Brain pericyte (primary cell): ENCODE measurements around the gene TMEM39A.

Experiments used
- DNase-seq: peaks from one replicate; pipeline ENCODE4 v3.0.0-alpha.2; 2012; ENCODE audit warnings: low read depth, low spot score

The TMEM39A gene

GRCh38 chr3:119463171-119464169 lies at the start of gene TMEM39A:
TSS of gene TMEM39A (minus strand) at chr3:119463615. CDS start at chr3:119462074, 1,541 bp downstream.
- peak; percentile 93 for DNase-seq

GRCh38 chr3:119510690-119511089 lies 47.3 kb upstream of the TMEM39A start:
- no peak for DNase-seq

- DNase-seq, result no peak
These were observed 44.9 kb upstream of the TMEM39A start for GRCh38 chr3:119508172-119508845.

- no peak for DNase-seq
These were observed 44.0 kb upstream of the TMEM39A start for GRCh38 chr3:119507404-119507803.

- DNase-seq, result no peak
These were observed 43.2 kb upstream of the TMEM39A start for GRCh38 chr3:119506631-119507030.

GRCh38 chr3:119500901-119501300 lies 37.5 kb upstream of the TMEM39A start:
- no peak for DNase-seq

GRCh38 chr3:119500265-119500664 lies 36.9 kb upstream of the TMEM39A start:
- no peak for DNase-seq

- DNase-seq, result peak; percentile 84
These were observed 35.0 kb upstream of the TMEM39A start, which contains the start of gene TIMMDC1 for GRCh38 chr3:119498186-119499011. TSS of gene TIMMDC1 (plus strand) at chr3:119498547. CDS start at chr3:119498734, 187 bp downstream.

- no peak for DNase-seq
These were observed 34.4 kb upstream of the TMEM39A start for GRCh38 chr3:119497820-119498185.

GRCh38 chr3:119494597-119494996 lies 31.2 kb upstream of the TMEM39A start:
- DNase-seq, result no peak

GRCh38 chr3:119492810-119493209 lies 29.4 kb upstream of the TMEM39A start:
- DNase-seq, result no peak

- DNase-seq, result no peak
These were observed 28.7 kb upstream of the TMEM39A start for GRCh38 chr3:119492128-119492527.

GRCh38 chr3:119490153-119490552 lies 26.7 kb upstream of the TMEM39A start:
- no peak for DNase-seq

GRCh38 chr3:119485563-119485962 lies 22.1 kb upstream of the TMEM39A start:
- DNase-seq, result no peak

- no peak for DNase-seq
These were observed 19.7 kb upstream of the TMEM39A start for GRCh38 chr3:119483101-119483500.

- DNase-seq, result no peak
These were observed 17.7 kb upstream of the TMEM39A start for GRCh38 chr3:119481079-119481478.

GRCh38 chr3:119470866-119471265 lies 7.5 kb upstream of the TMEM39A start:
- DNase-seq, result no peak

GRCh38 chr3:119469418-119470189 lies 6.2 kb upstream of the TMEM39A start:
- no peak for DNase-seq

- no peak for DNase-seq
These were observed 4.6 kb upstream of the TMEM39A start for GRCh38 chr3:119468041-119468440.

- DNase-seq, result no peak
These were observed 6.2 kb downstream of the TMEM39A start for GRCh38 chr3:119457246-119457645.

- DNase-seq, result no peak
These were observed 6.9 kb downstream of the TMEM39A start for GRCh38 chr3:119456469-119456868.
